ENCODE measurements around the gene ZNF362. TPM values are rescaled to one million over a fixed set of nuclear protein-coding genes. Genes with fewer than 3 reads are reported as not detected.
A peak's percentile ranks its signal among the peaks of the same experiment; 100 is the strongest.

The ZNF362 gene
- total RNA-seq, 1 donor from 2014 or later: 85.0 TPM

- H3K9me3 Mint-ChIP-seq (ENCODE audit: low read depth): peaks cover 2% of the 10 kb centered on the region
- peak overlapping the region; percentile 61 for H3K27ac Mint-ChIP-seq (ENCODE audit: unreplicated experiment)
- peaks cover 30% of the 10 kb centered on the region for H3K36me3 Mint-ChIP-seq (ENCODE audit: low read depth)
Observed at GRCh38 chr1:33294071-33295010, 38.0 kb downstream of the ZNF362 start.

GRCh38 chr1:33295023-33295422, 38.7 kb downstream of the ZNF362 start:
- Mint-ChIP-seq H3K36me3 (ENCODE audit: low read depth) (peaks cover 25% of the 10 kb centered on the region), H3K4me1 (ENCODE audit: low read depth) (peaks cover 11% of the 10 kb centered on the region), H3K27me3 (ENCODE audit: low read depth) (no peaks in the 10 kb centered on the region), H3K4me3 (ENCODE audit: unreplicated experiment) (no peak overlapping the region), H3K27ac (ENCODE audit: unreplicated experiment) (peak overlapping the region; percentile 8), H3K9me3 (ENCODE audit: low read depth) (no peaks in the 10 kb centered on the region)
- no peak for DNase-seq (ENCODE audit: low spot score)
- no peak for TF ChIP-seq CTCF (IDR thresholded peaks at IDR 0.05)

More at GRCh38 chr1:33294071-33295010, 38.0 kb downstream of the ZNF362 start:
- no peak for DNase-seq (ENCODE audit: low spot score)
- no peak for TF ChIP-seq CTCF (IDR thresholded peaks at IDR 0.05)
- Mint-ChIP-seq H3K27me3 (ENCODE audit: low read depth) (no peaks in the 10 kb centered on the region), H3K4me1 (ENCODE audit: low read depth) (peaks cover 16% of the 10 kb centered on the region), H3K4me3 (ENCODE audit: unreplicated experiment) (no peak overlapping the region)

GRCh38 chr1:33295450-33296081, 39.3 kb downstream of the ZNF362 start:
- Mint-ChIP-seq H3K27me3 (ENCODE audit: low read depth) (no peaks in the 10 kb centered on the region), H3K36me3 (ENCODE audit: low read depth) (peaks cover 23% of the 10 kb centered on the region), H3K4me3 (ENCODE audit: unreplicated experiment) (no peak overlapping the region), H3K4me1 (ENCODE audit: low read depth) (peaks cover 16% of the 10 kb centered on the region), H3K9me3 (ENCODE audit: low read depth) (no peaks in the 10 kb centered on the region), H3K27ac (ENCODE audit: unreplicated experiment) (peak overlapping the region; percentile 8)
- peak; percentile 94 for TF ChIP-seq CTCF (IDR thresholded peaks at IDR 0.05)
- no peak for DNase-seq (ENCODE audit: low spot score)

GRCh38 chr1:33296082-33296458, 39.8 kb downstream of the ZNF362 start:
- no peaks in the 10 kb centered on the region for H3K9me3 Mint-ChIP-seq (ENCODE audit: low read depth)
- TF ChIP-seq CTCF (IDR thresholded peaks at IDR 0.05): no peak
- H3K4me3 Mint-ChIP-seq (ENCODE audit: unreplicated experiment): no peak overlapping the region
- H3K27ac Mint-ChIP-seq (ENCODE audit: unreplicated experiment): no peak overlapping the region
- H3K4me1 Mint-ChIP-seq (ENCODE audit: low read depth): peaks cover 21% of the 10 kb centered on the region
- H3K27me3 Mint-ChIP-seq (ENCODE audit: low read depth): no peaks in the 10 kb centered on the region
- DNase-seq (ENCODE audit: low spot score): no peak
- peaks cover 23% of the 10 kb centered on the region for H3K36me3 Mint-ChIP-seq (ENCODE audit: low read depth)

GRCh38 chr1:33296824-33297223, 40.5 kb downstream of the ZNF362 start:
- H3K4me3 Mint-ChIP-seq (ENCODE audit: unreplicated experiment): no peak overlapping the region
- peaks cover 23% of the 10 kb centered on the region for H3K36me3 Mint-ChIP-seq (ENCODE audit: low read depth)
- no peak overlapping the region for H3K27ac Mint-ChIP-seq (ENCODE audit: unreplicated experiment)
- no peaks in the 10 kb centered on the region for H3K9me3 Mint-ChIP-seq (ENCODE audit: low read depth)
- no peaks in the 10 kb centered on the region for H3K27me3 Mint-ChIP-seq (ENCODE audit: low read depth)
- no peak for TF ChIP-seq CTCF (IDR thresholded peaks at IDR 0.05)
- H3K4me1 Mint-ChIP-seq (ENCODE audit: low read depth): peaks cover 21% of the 10 kb centered on the region
- no peak for DNase-seq (ENCODE audit: low spot score)
